ENCODE results near the gene USP48.
"Not testable (repeated sequence)": the region's sequence is repeated elsewhere in the genome, so short reads cannot be mapped to it uniquely, and the experiment has no call there.

The USP48 gene

GRCh38 chr1:21634806-21635535 is 148.0 kb downstream of the USP48 start:
- DNase-seq (ENCODE audit: low read depth) = no peak

- DNase-seq (ENCODE audit: low read depth) = no peak
Observed at GRCh38 chr1:21633992-21634805, 148.8 kb downstream of the USP48 start.

GRCh38 chr1:21633141-21633755 is 149.7 kb downstream of the USP48 start:
- no peak for DNase-seq (ENCODE audit: low read depth)

GRCh38 chr1:21631944-21632887 is 150.7 kb downstream of the USP48 start:
- no peak for DNase-seq (ENCODE audit: low read depth)

GRCh38 chr1:21631590-21631943 is 151.4 kb downstream of the USP48 start:
- DNase-seq (ENCODE audit: low read depth) = not testable (repeated sequence)

GRCh38 chr1:21630571-21631343 is 152.2 kb downstream of the USP48 start:
- no peak for DNase-seq (ENCODE audit: low read depth)

GRCh38 chr1:21629971-21630370 is 153.0 kb downstream of the USP48 start:
- no peak for DNase-seq (ENCODE audit: low read depth)

- no peak for DNase-seq (ENCODE audit: low read depth)
Observed at GRCh38 chr1:21628798-21629393, 154.1 kb downstream of the USP48 start.
